CD4-positive, alpha-beta memory T cell (primary cell): ENCODE data around the gene SLC34A3. TPM values are rescaled to one million over a fixed set of nuclear protein-coding genes. Genes with fewer than 3 reads are reported as not detected.

Source experiments
- CTCF ChIA-PET: fragments of 350-600 bp; sonication (Branson Sonifier 250); formaldehyde crosslinking; loops from one replicate; lab custom pipeline; 2021; ENCODE audit warnings: inconsistent platforms; ENCODE audit not compliant: partially characterized antibody; lab: Charles Lee
- POLR2A ChIA-PET: fragments of 350-600 bp; sonication (Branson Sonifier 250); formaldehyde crosslinking; loops from one replicate; lab custom pipeline; 2021; ENCODE audit not compliant: partially characterized antibody; lab: Charles Lee
- DNase-seq, 5 donors: peaks; one replicate each; pipeline versions ENCODE4 v3.0.0 to v3.0.0-alpha.2; 2020 to 2022; ENCODE audit warnings: mixed read lengths in 1 of 5
- H3K27ac ChIP-seq: one replicate; pipeline ENCODE4 v1.7.0; 2013; ENCODE audit warnings: low read depth, low read length
- H3K27me3 ChIP-seq: 2 replicates; pipeline ENCODE4 v1.7.0; 2013; ENCODE audit warnings: mild to moderate bottlenecking, low read length, moderate library complexity; ENCODE audit not compliant: insufficient read depth
- H3K36me3 ChIP-seq: 2 replicates; pipeline ENCODE4 v1.7.0; 2013; ENCODE audit warnings: mild to moderate bottlenecking, low read length, moderate library complexity; ENCODE audit not compliant: insufficient read depth
- H3K4me1 ChIP-seq: 2 replicates; pipeline ENCODE4 v1.7.0; 2013; ENCODE audit warnings: mild to moderate bottlenecking, low read length, moderate library complexity; ENCODE audit not compliant: insufficient read depth
- H3K4me3 ChIP-seq, 2 donors: one replicate each; pipeline ENCODE4 v1.7.0; 2013; ENCODE audit warnings: low read length in 2 of 2, mild to moderate bottlenecking in 1 of 2
- H3K9me3 ChIP-seq, 2 donors: one replicate each; pipeline ENCODE4 v1.7.0; 2013; ENCODE audit warnings: low read length in 2 of 2, control low read depth in 1 of 2; ENCODE audit not compliant: control insufficient read depth in 1 of 2
- H3K27ac Mint-ChIP-seq, 7 donors: one replicate each; pipeline ENCODE4 v1.8.0; 2020 to 2021; ENCODE audit warnings: mixed read lengths in 7 of 7, mild to moderate bottlenecking in 6 of 7, inconsistent platforms in 3 of 7, moderate library complexity in 3 of 7
- H3K27me3 Mint-ChIP-seq, 2 donors: one replicate each; pipeline ENCODE4 v1.8.0; 2020 to 2021; ENCODE audit warnings: mixed read lengths in 2 of 2
- H3K36me3 Mint-ChIP-seq, 2 donors: one replicate each; pipeline ENCODE4 v1.8.0; 2020 to 2021; ENCODE audit warnings: mixed read lengths in 2 of 2, inconsistent platforms in 1 of 2, mild to moderate bottlenecking in 1 of 2
- H3K4me1 Mint-ChIP-seq, 4 donors: one replicate each; pipeline ENCODE4 v1.8.0; 2020 to 2021; ENCODE audit warnings: mixed read lengths in 4 of 4, mild to moderate bottlenecking in 1 of 4
- H3K4me3 Mint-ChIP-seq, 8 donors: one replicate each; pipeline ENCODE4 v1.8.0; 2020 to 2021; ENCODE audit warnings: mixed read lengths in 8 of 8, mild to moderate bottlenecking in 7 of 8, moderate library complexity in 6 of 8, inconsistent platforms in 3 of 8
- H3K9me3 Mint-ChIP-seq, 8 donors: one replicate each; pipeline ENCODE4 v1.8.0; 2020 to 2021; ENCODE audit warnings: mixed read lengths in 8 of 8, mild to moderate bottlenecking in 5 of 8, inconsistent platforms in 3 of 8, moderate library complexity in 1 of 8
- intact Hi-C: fragments of 100-400 bp; cut with micrococcal nuclease; formaldehyde crosslinking; loops from one replicate; pipeline ENCODE4 v1.15.1; 2023
- polyA plus RNA-seq, 2 donors: library from polyadenylated mRNA; unstranded; fragments of 300-500 nt; fragmentation: Illumina TruSeq; gene quantifications; one replicate each; pipeline ENCODE4 v1.2.3, GENCODE V29; 2021
- total RNA-seq, 2 experiments: library from RNA; stranded (reverse); gene quantifications; one replicate each; pipeline ENCODE4 v1.2.3, GENCODE V29; 2021

Gene SLC34A3
- total and polyA plus RNA-seq, 4 experiments from 2014 or later: not detected

- ChIA-PET POLR2A (interaction anchor here (0.8 to 10.3 kb wide), 2 partner anchors 9 to 30 kb away, joined by 3 to 260 read pairs; partner anchors contain the start of genes NELFB and STPG3), CTCF (interaction anchor here (1.3 kb wide), 1 partner anchor 9 kb away, joined by 5 read pairs; no protein-coding TSS in a partner anchor)
- Histone ChIP-seq H3K4me3 (no peak overlapping the region), H3K27me3 (no peaks in the 10 kb centered on the region), H3K36me3 (peaks cover 18% of the 10 kb centered on the region), H3K4me1 (peaks cover 16% of the 10 kb centered on the region), H3K27ac (no peak overlapping the region), H3K9me3 (no peaks in the 10 kb centered on the region)
- Mint-ChIP-seq H3K4me1 (peaks cover 6 to 27% (median 19%) of the 10 kb centered on the region in 4 donors), H3K36me3 (peaks cover 10 to 11% of the 10 kb centered on the region in 2 donors), H3K4me3 (no peak overlapping the region), H3K27me3 (peaks cover 0 to 2% of the 10 kb centered on the region in 2 donors), H3K27ac (peak overlapping the region in 2 of 7 donors; percentile 42 to 44), H3K9me3 (peaks cover 0 to 9% (median 0%) of the 10 kb centered on the region in 8 donors)
- DNase-seq: peak in 1 of 5 donors; percentile 38
- intact Hi-C loops: no loop called here
Observed at GRCh38 chr9:137245450-137246421, 15.0 kb downstream of the SLC34A3 start.

- Histone ChIP-seq H3K36me3 (peaks cover 15% of the 10 kb centered on the region), H3K27ac (no peak overlapping the region), H3K27me3 (no peaks in the 10 kb centered on the region), H3K9me3 (no peaks in the 10 kb centered on the region), H3K4me3 (no peak overlapping the region), H3K4me1 (peaks cover 10% of the 10 kb centered on the region)
- intact Hi-C loops: no loop called here
- ChIA-PET POLR2A (interaction anchor here (1.2 kb wide), 1 partner anchor 47 kb away, joined by 4 read pairs; the partner anchor contains the start of gene TPRN), CTCF (interaction anchor here (1.4 kb wide), 1 partner anchor 11 kb away, joined by 6 read pairs; no protein-coding TSS in a partner anchor)
- H3K36me3 Mint-ChIP-seq: peaks cover 6 to 8% of the 10 kb centered on the region in 2 donors
- H3K27me3 Mint-ChIP-seq: no peaks in the 10 kb centered on the region
- H3K4me1 Mint-ChIP-seq: peaks cover 5 to 21% (median 13%) of the 10 kb centered on the region in 4 donors
- DNase-seq: peak in 1 of 5 donors; percentile 27
- peak overlapping the region in 1 of 7 donors; percentile 40 for H3K27ac Mint-ChIP-seq
- no peak overlapping the region for H3K4me3 Mint-ChIP-seq
- H3K9me3 Mint-ChIP-seq: peaks cover 0 to 5% (median 0%) of the 10 kb centered on the region in 8 donors
Observed at GRCh38 chr9:137247135-137247915, 16.6 kb downstream of the SLC34A3 start.

- CTCF ChIA-PET: interaction anchor here (1.4 kb wide), 1 partner anchor 11 kb away, joined by 6 read pairs; no protein-coding TSS in a partner anchor
- peak overlapping the region in 1 of 7 donors; percentile 40 for H3K27ac Mint-ChIP-seq
Observed at GRCh38 chr9:137247916-137248175, 17.1 kb downstream of the SLC34A3 start.

GRCh38 chr9:137250329-137251193 lies 19.9 kb downstream of the SLC34A3 start:
- H3K27me3 Mint-ChIP-seq: no peaks in the 10 kb centered on the region
- peaks cover 0 to 3% (median 0%) of the 10 kb centered on the region in 8 donors for H3K9me3 Mint-ChIP-seq
- H3K4me3 Mint-ChIP-seq: no peak overlapping the region
- Histone ChIP-seq H3K36me3 (no peaks in the 10 kb centered on the region), H3K9me3 (no peaks in the 10 kb centered on the region), H3K4me1 (peaks cover 9% of the 10 kb centered on the region), H3K27ac (no peak overlapping the region), H3K27me3 (no peaks in the 10 kb centered on the region), H3K4me3 (no peak overlapping the region)
- peak in 1 of 5 donors; percentile 12 for DNase-seq
- ChIA-PET CTCF (no interaction called here), POLR2A (interaction anchor here (10.6 kb wide), 1 partner anchor 9 kb away, joined by 260 read pairs; the partner anchor contains the start of gene TUBB4B)
- no peak overlapping the region for H3K27ac Mint-ChIP-seq
- H3K4me1 Mint-ChIP-seq: peaks cover under 1 to 6% (median 2%) of the 10 kb centered on the region in 4 donors
- peaks cover 0 to under 1% of the 10 kb centered on the region in 2 donors for H3K36me3 Mint-ChIP-seq
- intact Hi-C loops: no loop called here

More at GRCh38 chr9:137247916-137248175, 17.1 kb downstream of the SLC34A3 start:
- Histone ChIP-seq H3K9me3 (no peaks in the 10 kb centered on the region), H3K36me3 (peaks cover 9% of the 10 kb centered on the region), H3K4me3 (no peak overlapping the region), H3K27ac (no peak overlapping the region), H3K4me1 (peaks cover 5% of the 10 kb centered on the region), H3K27me3 (no peaks in the 10 kb centered on the region)
- H3K4me3 Mint-ChIP-seq: no peak overlapping the region
- peaks cover 2 to 3% of the 10 kb centered on the region in 2 donors for H3K36me3 Mint-ChIP-seq
- intact Hi-C loops: no loop called here
- H3K27me3 Mint-ChIP-seq: no peaks in the 10 kb centered on the region
- POLR2A ChIA-PET: interaction anchor here (1.2 kb wide), 1 partner anchor 47 kb away, joined by 4 read pairs; the partner anchor contains the start of gene TPRN
- peaks cover 0 to 15% (median 8%) of the 10 kb centered on the region in 4 donors for H3K4me1 Mint-ChIP-seq
- H3K9me3 Mint-ChIP-seq: peaks cover 0 to 2% (median 0%) of the 10 kb centered on the region in 8 donors
- no peak for DNase-seq

- H3K4me3 ChIP-seq: no peak within 1 kb of the TSS
- no peaks in the 10 kb centered on the region for H3K9me3 ChIP-seq
- H3K27me3 Mint-ChIP-seq: no peaks in the 10 kb centered on the region
- H3K27ac ChIP-seq: no peak within 1 kb of the TSS
- peaks cover 15% of the 10 kb centered on the region for H3K4me1 ChIP-seq
- peaks cover 2 to 11% (median 5%) of the 10 kb centered on the region in 4 donors for H3K4me1 Mint-ChIP-seq
- H3K9me3 Mint-ChIP-seq: peaks cover 0 to 3% (median 0%) of the 10 kb centered on the region in 8 donors
- CTCF ChIA-PET: no interaction called here
- H3K4me3 Mint-ChIP-seq: no peak within 1 kb of the TSS
- intact Hi-C loops: no loop called here
- H3K27ac Mint-ChIP-seq: no peak within 1 kb of the TSS
- H3K27me3 ChIP-seq: no peaks in the 10 kb centered on the region
- POLR2A ChIA-PET: interaction anchor here (10.6 kb wide), 1 partner anchor 10 kb away, joined by 260 read pairs; the partner anchor contains the start of gene TUBB4B
- peaks cover 0 to 3% of the 10 kb centered on the region in 2 donors for H3K36me3 Mint-ChIP-seq
- no peak for DNase-seq
- H3K36me3 ChIP-seq: no peaks in the 10 kb centered on the region
Observed at GRCh38 chr9:137251194-137251461, 20.4 kb downstream of the SLC34A3 start, which contains the start of gene STPG3. STPG3 (plus strand) TSS chr9:137251286; CDS start chr9:137251287, 1 bp downstream.

GRCh38 chr9:137251490-137252268 lies 21.0 kb downstream of the SLC34A3 start:
- intact Hi-C loops: no loop called here
- Histone ChIP-seq H3K27me3 (no peaks in the 10 kb centered on the region), H3K27ac (no peak overlapping the region), H3K4me1 (peaks cover 20% of the 10 kb centered on the region), H3K36me3 (no peaks in the 10 kb centered on the region), H3K4me3 (no peak overlapping the region), H3K9me3 (no peaks in the 10 kb centered on the region)
- peak in 1 of 5 donors; percentile 28 for DNase-seq
- H3K27ac Mint-ChIP-seq: no peak overlapping the region
- CTCF ChIA-PET: no interaction called here
- POLR2A ChIA-PET: interaction anchor here (1.2 to 10.6 kb wide), 2 partner anchors 11 to 50 kb away, joined by 3 to 260 read pairs; partner anchors contain the start of gene TUBB4B
- H3K27me3 Mint-ChIP-seq: no peaks in the 10 kb centered on the region
- no peak overlapping the region for H3K4me3 Mint-ChIP-seq
- H3K4me1 Mint-ChIP-seq: peaks cover 2 to 17% (median 7%) of the 10 kb centered on the region in 4 donors
- H3K36me3 Mint-ChIP-seq: peaks cover 0 to 3% of the 10 kb centered on the region in 2 donors
- peaks cover 0 to 3% (median 0%) of the 10 kb centered on the region in 8 donors for H3K9me3 Mint-ChIP-seq
